HepG2 (cell line): Measurements from ENCODE around the gene KRTAP1-1. TPM values are rescaled to one million over a fixed set of nuclear protein-coding genes. Genes with fewer than 3 reads are reported as not detected.

Source experiments
- ATAC-seq: fragments of 200-7000 bp; cut with Tn5 transposase; 3 replicates; pipeline ENCODE4 v1.9.1; 2020; ENCODE audit warnings: mild to moderate bottlenecking, moderate library complexity
- BruUV-seq: library from RNA; stranded (reverse); fragments of 400-500 nt; replicated peaks from 2 replicates; lab custom pipeline; 2021; lab: Mats Ljungman, UMichigan
- CTCF ChIA-PET: fragments of 300-600 bp; formaldehyde crosslinking; extraction: SDS; loops from one replicate; lab custom pipeline; 2021; ENCODE audit warnings: low total read pairs, inconsistent platforms, low intra/inter-chr PET ratio; lab: Yijun Ruan, JAX
- POLR2A ChIA-PET: fragments of 350-600 bp; sonication (Branson Sonifier 250); formaldehyde crosslinking; loops from one replicate; lab custom pipeline; 2020; ENCODE audit warnings: antibody characterized with exemption, inconsistent platforms; lab: Yijun Ruan, JAX
- DNase-seq: peaks from one replicate; pipeline ENCODE4 v3.0.0-alpha.2; 2015; ENCODE audit warnings: low spot score
- FAIRE-seq: peaks from 3 replicates; lab custom pipeline; 2011; peaks lifted over from hg19 to GRCh38; lab: Jason Lieb, UNC
- H2AFZ ChIP-seq: one replicate; pipeline ENCODE4 v1.6.1; 2011; ENCODE audit warnings: low read length, inconsistent platforms
- H3K27ac ChIP-seq: fragments of 300-600 bp; 3 replicates; pipeline ENCODE4 v1.8.0; 2011; ENCODE audit warnings: mixed run types, mild to moderate bottlenecking, mixed read lengths, low read length, inconsistent platforms; ENCODE audit not compliant: insufficient read depth; ENCODE audit errors: extremely low read length
- H3K27me3 ChIP-seq, 2 experiments: fragments of 200-600 bp in 1 of 2; 2 replicates in 1 of 2; 3 replicates in 1 of 2; pipeline versions ENCODE4 v1.6.0 to v1.8.0; 2011; ENCODE audit warnings: low read length in 2 of 2, mild to moderate bottlenecking in 2 of 2, moderate library complexity in 2 of 2, inconsistent platforms in 1 of 2; ENCODE audit not compliant: insufficient read depth in 2 of 2, control insufficient read depth in 1 of 2
- H3K36me3 ChIP-seq, 2 experiments: fragments of 200-600 bp in 1 of 2; replicated peaks in 1 of 2; 2 replicates in 1 of 2; 3 replicates in 1 of 2; pipeline versions ENCODE4 v1.5.1 to v1.8.0; 2011; ENCODE audit warnings: low read length in 2 of 2, inconsistent platforms in 1 of 2; ENCODE audit not compliant: insufficient read depth in 2 of 2, control insufficient read depth in 1 of 2
- H3K4me1 ChIP-seq: 2 replicates; pipeline ENCODE4 v1.5.1; 2012; ENCODE audit warnings: low read length, inconsistent platforms; ENCODE audit not compliant: insufficient read depth
- H3K4me2 ChIP-seq: 2 replicates; pipeline ENCODE4 v1.6.0; 2011; ENCODE audit warnings: low read depth, low read length, inconsistent platforms
- H3K4me3 ChIP-seq, 3 experiments: fragments of 200-600 bp in 1 of 3; sonication (generic), shearing (Covaris generic) in 1 of 3; replicated peaks in 1 of 3; 2 replicates each; pipeline ENCODE4 v1.5.1; 2011 to 2016; ENCODE audit warnings: low read length in 3 of 3, inconsistent platforms in 2 of 3, low read depth in 2 of 3, mild to moderate bottlenecking in 2 of 3, control low read depth in 1 of 3, mixed read lengths in 1 of 3; ENCODE audit not compliant: insufficient read depth in 1 of 3
- H3K79me2 ChIP-seq: one replicate; pipeline ENCODE4 v1.6.1; 2011; ENCODE audit warnings: low read length, inconsistent platforms; ENCODE audit not compliant: insufficient read depth
- H3K9ac ChIP-seq: 2 replicates; pipeline ENCODE4 v1.6.0; 2011; ENCODE audit warnings: mild to moderate bottlenecking, low read depth, low read length, inconsistent platforms; ENCODE audit not compliant: insufficient read depth
- H3K9me3 ChIP-seq: 2 replicates; pipeline ENCODE4 v1.5.1; 2012; ENCODE audit warnings: mild to moderate bottlenecking, low read length
- H4K20me1 ChIP-seq: 2 replicates; pipeline ENCODE4 v1.6.0; 2011; ENCODE audit warnings: inconsistent platforms, mild to moderate bottlenecking, low read length, moderate library complexity; ENCODE audit not compliant: insufficient read depth
- CBFB ChIP-seq: sonication (generic); formaldehyde crosslinking; IDR thresholded peaks from 2 replicates; pipeline ENCODE4 v1.4.0; 2020; ENCODE audit warnings: missing genetic modification reagents
- HINFP ChIP-seq: sonication (generic); formaldehyde crosslinking; IDR thresholded peaks from 2 replicates; pipeline ENCODE4 v1.4.0; 2020; ENCODE audit warnings: low read depth, mild to moderate bottlenecking, missing genetic modification reagents
- NCOA5 ChIP-seq: sonication (generic); formaldehyde crosslinking; IDR thresholded peaks from 2 replicates; pipeline ENCODE4 v1.4.0; 2020; ENCODE audit warnings: missing genetic modification reagents
- SIN3B ChIP-seq: fragments of 150-350 bp; IDR thresholded peaks from 2 replicates; pipeline ENCODE4 v1.6.1; 2014; ENCODE audit warnings: low read length
- STAT6 ChIP-seq: sonication (generic); formaldehyde crosslinking; IDR thresholded peaks from 2 replicates; pipeline ENCODE4 v1.4.0; 2020; ENCODE audit warnings: missing genetic modification reagents, mild to moderate bottlenecking, borderline replicate concordance
- WGBS: methylation state at CpG from one replicate; pipeline ENCODE4 v1.1.6; 2017; ENCODE audit warnings: low lambda C conversion rate; 5-methylcytosine and 5-hydroxymethylcytosine counted together
- in situ Hi-C: cut with HindIII; loops from 2 replicates; pipeline ENCODE4 v1.10.0; 2017; ENCODE audit warnings: low pct_unique_long_range_greater_than_20kb; ENCODE audit not compliant: extremely low pct_ligation_motif_present
- intact Hi-C: fragments of 100-400 bp; cut with micrococcal nuclease; formaldehyde crosslinking; loops from one replicate; pipeline ENCODE4 v1.10.0; 2022; ENCODE audit not compliant: unreplicated experiment
- polyA plus RNA-seq, 8 experiments: library from polyadenylated mRNA; depleted of rRNA in 3 of 8; stranded (reverse) in 7 of 8; unstranded in 1 of 8; fragments of >200 nt; fragmentation: Illumina TruSeq in 4 of 8; extraction: Trizol in 4 of 8; gene quantifications; 2 replicates each; pipeline versions ENCODE4 v1.2.1 to v1.2.3, GENCODE V29; 2011 to 2016; ENCODE audit warnings: low read depth in 4 of 8, missing spikeins in 1 of 8, mixed read lengths in 1 of 8; ENCODE audit not compliant: insufficient read depth in 1 of 8
- total RNA-seq, 5 experiments: library from RNA; depleted of rRNA; stranded (reverse); fragments of >200 nt; fragmentation: Illumina TruSeq; extraction: Trizol; gene quantifications; 2 replicates each; pipeline ENCODE4 v1.2.3, GENCODE V29; 2016; ENCODE audit warnings: low read depth in 1 of 5

The KRTAP1-1 gene
- total and polyA plus RNA-seq, 2 of the 13 experiments (the other 11 are each of a cell fraction or from before 2014, with no cell fraction given), result not detected

- 65% methylated on average over 2 of the region's 2 CpGs for WGBS
- BruUV-seq, result no TSS peak
Observed at GRCh38 chr17:41037853-41038350, 3.3 kb downstream of the KRTAP1-1 start.

More at GRCh38 chr17:41037853-41038350, 3.3 kb downstream of the KRTAP1-1 start:
- H3K36me3 ChIP-seq, result no peaks in the 10 kb centered on the region
- no peaks in the 10 kb centered on the region for H3K79me2 ChIP-seq
- no peaks in the 10 kb centered on the region for H3K4me1 ChIP-seq
- no peak overlapping the region for H3K4me2 ChIP-seq
- FAIRE-seq, result no peak
- DNase-seq, result no peak
- peaks cover 3% of the 10 kb centered on the region for H3K9me3 ChIP-seq
- intact Hi-C loops, result no loop called here
- no peak overlapping the region for H2AFZ ChIP-seq
- CTCF ChIA-PET, result no interaction called here
- no peak overlapping the region for H3K4me3 ChIP-seq
- in situ Hi-C loops, result no loop called here
- POLR2A ChIA-PET, result no interaction called here
- H4K20me1 ChIP-seq, result no peaks in the 10 kb centered on the region
- H3K9ac ChIP-seq, result no peak overlapping the region
- no peak for ATAC-seq
- no peak for TF ChIP-seq HINFP
- TF ChIP-seq STAT6 (CRISPR knock-in tag), result no peak
- TF ChIP-seq CBFB (CRISPR knock-in tag), result no peak
- no peak for TF ChIP-seq NCOA5 (CRISPR knock-in tag)
- TF ChIP-seq SIN3B, result no peak
- no peak overlapping the region for H3K27ac ChIP-seq
- H3K27me3 ChIP-seq, result no peaks in the 10 kb centered on the region
